ENCODE results near the gene R3HCC1L.
A peak's percentile ranks its signal among the peaks of the same experiment; 100 is the strongest.
"Not testable (repeated sequence)": the region's sequence is repeated elsewhere in the genome, so short reads cannot be mapped to it uniquely, and the experiment has no call there.

The R3HCC1L gene

GRCh38 chr10:98128802-98129201 lies 5.7 kb upstream of the R3HCC1L start:
- H3K4me3 ChIP-seq (replicated peaks; ENCODE audit: low read depth, low read length) = no peak overlapping the region
- no peak for TF ChIP-seq CTCF (IDR thresholded peaks at IDR 0.05; ENCODE audit: low read depth, low read length, missing control alignments)
- no peak for DNase-seq (ENCODE audit: extremely low read depth, low read depth)

GRCh38 chr10:98131619-98132018 lies 2.8 kb upstream of the R3HCC1L start:
- TF ChIP-seq CTCF (IDR thresholded peaks at IDR 0.05; ENCODE audit: low read depth, low read length, missing control alignments) = no peak
- H3K4me3 ChIP-seq (replicated peaks; ENCODE audit: low read depth, low read length) = no peak overlapping the region

GRCh38 chr10:98133075-98133752 lies 1.2 kb upstream of the R3HCC1L start:
- H3K4me3 ChIP-seq (replicated peaks; ENCODE audit: low read depth, low read length) = not testable (repeated sequence)

More at GRCh38 chr10:98131619-98132018, 2.8 kb upstream of the R3HCC1L start:
- no peak for DNase-seq (ENCODE audit: extremely low read depth, low read depth)

GRCh38 chr10:98134117-98134430 lies 383 bp upstream of the R3HCC1L start:
- DNase-seq (ENCODE audit: extremely low read depth, low read depth) = no peak
- no peak for TF ChIP-seq CTCF (IDR thresholded peaks at IDR 0.05; ENCODE audit: low read depth, low read length, missing control alignments)
- peak overlapping the region; percentile 91 for H3K4me3 ChIP-seq (replicated peaks; ENCODE audit: low read depth, low read length)

More at GRCh38 chr10:98133075-98133752, 1.2 kb upstream of the R3HCC1L start:
- DNase-seq (ENCODE audit: extremely low read depth, low read depth) = not testable (repeated sequence)

- DNase-seq (ENCODE audit: extremely low read depth, low read depth) = no peak
- peak overlapping the region; percentile 91 for H3K4me3 ChIP-seq (replicated peaks; ENCODE audit: low read depth, low read length)
- TF ChIP-seq CTCF (IDR thresholded peaks at IDR 0.05; ENCODE audit: low read depth, low read length, missing control alignments) = no peak
Measured at GRCh38 chr10:98135222-98135899, 904 bp downstream of the R3HCC1L start.

- not testable (repeated sequence) for DNase-seq (ENCODE audit: extremely low read depth, low read depth)
Measured at GRCh38 chr10:98136775-98137174, 2.3 kb downstream of the R3HCC1L start.

GRCh38 chr10:98138031-98138430 lies 3.6 kb downstream of the R3HCC1L start:
- DNase-seq (ENCODE audit: extremely low read depth, low read depth) = no peak
- no peak overlapping the region for H3K4me3 ChIP-seq (replicated peaks; ENCODE audit: low read depth, low read length)

More at GRCh38 chr10:98136775-98137174, 2.3 kb downstream of the R3HCC1L start:
- H3K4me3 ChIP-seq (replicated peaks; ENCODE audit: low read depth, low read length) = not testable (repeated sequence)

More at GRCh38 chr10:98138031-98138430, 3.6 kb downstream of the R3HCC1L start:
- TF ChIP-seq CTCF (IDR thresholded peaks at IDR 0.05; ENCODE audit: low read depth, low read length, missing control alignments) = no peak
